ENCODE results near the gene KCNJ13. TPM values are rescaled to one million over a fixed set of nuclear protein-coding genes. Genes with fewer than 3 reads are reported as not detected.
A peak's percentile ranks its signal among the peaks of the same experiment; 100 is the strongest.

Gene KCNJ13
- total RNA-seq, 4 donors from 2014 or later: not detected

DNA sequence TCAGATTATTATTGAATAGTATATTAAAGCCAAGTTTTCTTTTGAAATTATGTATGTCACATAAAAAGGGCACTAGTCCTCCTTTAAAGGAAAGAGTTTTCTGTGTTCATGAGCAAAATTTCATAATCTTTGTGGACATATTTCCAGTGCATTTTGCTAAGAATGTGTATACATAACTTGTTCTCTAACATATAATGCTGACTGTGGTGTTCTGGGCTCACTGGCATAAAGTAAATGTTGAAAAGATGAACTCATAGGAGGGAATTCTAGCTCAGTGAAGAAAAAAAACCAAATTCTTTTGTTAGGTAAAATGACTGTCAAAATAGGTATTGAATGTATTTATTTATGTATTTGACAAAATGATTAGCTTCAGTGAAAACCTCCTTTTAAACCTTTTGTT lies 6.2 kb downstream of the KCNJ13 start:
- Histone ChIP-seq H3K4me1 (no peaks in the 10 kb centered on the region), H3K4me3 (no peak overlapping the region), H3K9me3 (no peaks in the 10 kb centered on the region), H3K27me3 (no peaks in the 10 kb centered on the region), H3K36me3 (peaks cover 0 to 17% of the 10 kb centered on the region in 2 donors), H3K27ac (no peak overlapping the region)
- ATAC-seq (no peak), DNase-seq (no peak)
- TF ChIP-seq, protein P1, sequence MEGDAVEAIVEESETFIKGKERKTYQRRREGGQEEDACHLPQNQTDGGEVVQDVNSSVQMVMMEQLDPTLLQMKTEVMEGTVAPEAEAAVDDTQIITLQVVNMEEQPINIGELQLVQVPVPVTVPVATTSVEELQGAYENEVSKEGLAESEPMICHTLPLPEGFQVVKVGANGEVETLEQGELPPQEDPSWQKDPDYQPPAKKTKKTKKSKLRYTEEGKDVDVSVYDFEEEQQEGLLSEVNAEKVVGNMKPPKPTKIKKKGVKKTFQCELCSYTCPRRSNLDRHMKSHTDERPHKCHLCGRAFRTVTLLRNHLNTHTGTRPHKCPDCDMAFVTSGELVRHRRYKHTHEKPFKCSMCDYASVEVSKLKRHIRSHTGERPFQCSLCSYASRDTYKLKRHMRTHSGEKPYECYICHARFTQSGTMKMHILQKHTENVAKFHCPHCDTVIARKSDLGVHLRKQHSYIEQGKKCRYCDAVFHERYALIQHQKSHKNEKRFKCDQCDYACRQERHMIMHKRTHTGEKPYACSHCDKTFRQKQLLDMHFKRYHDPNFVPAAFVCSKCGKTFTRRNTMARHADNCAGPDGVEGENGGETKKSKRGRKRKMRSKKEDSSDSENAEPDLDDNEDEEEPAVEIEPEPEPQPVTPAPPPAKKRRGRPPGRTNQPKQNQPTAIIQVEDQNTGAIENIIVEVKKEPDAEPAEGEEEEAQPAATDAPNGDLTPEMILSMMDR (IDR thresholded peaks at IDR 0.05 in 4 of 5, conservative IDR thresholded peaks at IDR 0.05 in 1 of 5): no peak
- TF ChIP-seq POLR2A (IDR thresholded peaks at IDR 0.05): no peak
- intact Hi-C loops (cut with DNase I; ENCODE audit: low total_unique reads): no loop called here
- in situ Hi-C loops (cut with MboI; ENCODE audit: low sequenced_read_pairs in 4 of 4): no loop called here

DNA sequence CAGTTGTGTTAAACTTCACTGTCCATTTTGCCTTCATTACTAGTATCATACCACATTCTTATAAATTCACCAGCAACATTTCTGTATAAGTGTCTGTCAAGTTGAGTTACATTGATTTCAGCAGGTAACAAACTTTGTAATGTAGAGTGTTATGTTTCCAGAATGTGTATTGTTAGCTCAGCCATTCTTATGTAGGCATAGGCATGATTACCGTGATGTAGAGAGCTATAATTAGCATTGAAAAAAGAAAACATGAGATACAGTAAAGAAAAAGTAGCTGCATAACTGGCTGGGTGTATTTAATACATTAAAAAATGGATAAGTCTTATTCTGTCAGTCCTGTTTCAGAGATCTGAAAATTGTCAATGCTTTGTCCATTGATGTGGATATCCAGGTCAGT lies 8.5 kb downstream of the KCNJ13 start:
- DNase-seq: no peak
- no peaks in the 10 kb centered on the region for H3K27me3 ChIP-seq
- ATAC-seq: peak in 1 of 2 donors; percentile 72
- TF ChIP-seq, protein P1 (IDR thresholded peaks at IDR 0.05 in 4 of 5, conservative IDR thresholded peaks at IDR 0.05 in 1 of 5): no peak
- TF ChIP-seq POLR2A (IDR thresholded peaks at IDR 0.05): no peak
- in situ Hi-C loops (cut with MboI; ENCODE audit: low sequenced_read_pairs in 4 of 4): no loop called here
- H3K4me3 ChIP-seq: no peak overlapping the region
- H3K36me3 ChIP-seq: peaks cover 0 to 38% of the 10 kb centered on the region in 2 donors
- H3K27ac ChIP-seq: peak overlapping the region in 1 of 4 donors; percentile 38
- intact Hi-C loops (cut with DNase I; ENCODE audit: low total_unique reads): loop anchor here (10.0 kb wide), 1 partner anchor 287 kb away; no protein-coding TSS in a partner anchor
- H3K9me3 ChIP-seq: no peaks in the 10 kb centered on the region
- H3K4me1 ChIP-seq: no peaks in the 10 kb centered on the region

DNA sequence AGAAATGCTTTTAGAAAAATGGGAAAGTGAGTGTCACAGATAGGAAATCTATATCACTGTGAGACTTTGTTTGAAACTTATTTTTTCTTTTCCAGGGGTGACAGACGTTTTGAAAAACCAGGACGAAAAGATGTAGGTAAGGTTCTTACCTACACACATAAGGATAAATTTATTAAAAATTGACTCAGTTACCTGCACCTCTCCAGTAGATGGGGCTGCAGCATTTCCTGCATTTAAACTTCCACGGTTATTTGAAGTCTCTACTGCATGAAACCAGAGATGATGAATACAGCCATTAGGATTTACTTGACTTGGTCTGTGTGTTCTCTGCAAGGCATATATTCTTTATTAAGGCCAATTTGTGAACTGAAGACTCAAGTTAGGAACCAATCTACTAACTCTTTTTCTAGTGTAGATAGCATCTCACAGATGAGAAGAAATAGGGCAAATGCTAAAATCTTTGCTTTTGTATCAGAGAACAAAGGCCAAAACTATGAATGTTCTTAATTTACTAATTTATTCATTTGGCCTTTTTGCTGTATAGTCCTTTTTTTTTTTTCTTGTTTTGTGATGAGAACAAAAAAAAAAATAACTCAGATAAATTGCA lies 15.0 kb downstream of the KCNJ13 start:
- ATAC-seq (peak in 1 of 2 donors; percentile 55), DNase-seq (no peak)
- no peaks in the 10 kb centered on the region for H3K9me3 ChIP-seq
- intact Hi-C loops (cut with DNase I; ENCODE audit: low total_unique reads): loop anchor here (5.0 to 10.0 kb wide), 2 partner anchors 293 to 491 kb away; partner anchors contain the start of gene ATG16L1
- in situ Hi-C loops (cut with MboI; ENCODE audit: low sequenced_read_pairs in 4 of 4): no loop called here
- H3K4me1 ChIP-seq: no peaks in the 10 kb centered on the region
- no peaks in the 10 kb centered on the region for H3K27me3 ChIP-seq
- no peak overlapping the region for H3K4me3 ChIP-seq
- TF ChIP-seq, protein P1 (IDR thresholded peaks at IDR 0.05 in 4 of 5, conservative IDR thresholded peaks at IDR 0.05 in 1 of 5): peak in 2 of 5 experiments; percentile 14 to 36
- TF ChIP-seq POLR2A (IDR thresholded peaks at IDR 0.05): no peak
- H3K27ac ChIP-seq: no peak overlapping the region
- H3K36me3 ChIP-seq: peaks cover 0 to 64% of the 10 kb centered on the region in 2 donors

DNA sequence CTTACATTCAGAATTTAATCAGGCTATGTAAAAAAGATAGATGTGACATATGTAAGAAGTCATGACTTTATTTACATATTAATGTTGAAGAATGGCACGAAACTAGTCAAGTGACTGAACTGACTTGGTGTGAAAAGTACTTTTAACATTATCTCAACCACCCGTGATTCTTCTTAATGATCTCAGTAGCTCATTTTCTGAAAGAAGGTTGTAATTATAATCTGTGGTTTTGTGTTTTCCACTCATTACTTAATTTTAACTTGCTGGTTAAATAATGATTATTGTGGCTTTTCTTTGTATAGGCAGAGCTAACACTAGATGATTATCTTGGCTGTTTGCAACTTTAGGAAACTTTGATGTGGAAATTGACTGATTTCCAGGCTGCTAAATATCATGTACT lies 18.5 kb downstream of the KCNJ13 start:
- DNase-seq: no peak
- Histone ChIP-seq H3K4me1 (no peaks in the 10 kb centered on the region), H3K27ac (no peak overlapping the region), H3K27me3 (no peaks in the 10 kb centered on the region), H3K36me3 (peaks cover 0 to 45% of the 10 kb centered on the region in 2 donors), H3K9me3 (no peaks in the 10 kb centered on the region), H3K4me3 (no peak overlapping the region)
- no peak for ATAC-seq
- in situ Hi-C loops (cut with MboI; ENCODE audit: low sequenced_read_pairs in 4 of 4) (no loop called here), intact Hi-C loops (cut with DNase I; ENCODE audit: low total_unique reads) (no loop called here)
- TF ChIP-seq, protein P1 (IDR thresholded peaks at IDR 0.05 in 4 of 5, conservative IDR thresholded peaks at IDR 0.05 in 1 of 5): no peak
- TF ChIP-seq POLR2A (IDR thresholded peaks at IDR 0.05): no peak

Measured in gastrocnemius medialis (tissue), 4 donors.